ENCODE results near the gene LDLRAD3.

The LDLRAD3 gene

DNA sequence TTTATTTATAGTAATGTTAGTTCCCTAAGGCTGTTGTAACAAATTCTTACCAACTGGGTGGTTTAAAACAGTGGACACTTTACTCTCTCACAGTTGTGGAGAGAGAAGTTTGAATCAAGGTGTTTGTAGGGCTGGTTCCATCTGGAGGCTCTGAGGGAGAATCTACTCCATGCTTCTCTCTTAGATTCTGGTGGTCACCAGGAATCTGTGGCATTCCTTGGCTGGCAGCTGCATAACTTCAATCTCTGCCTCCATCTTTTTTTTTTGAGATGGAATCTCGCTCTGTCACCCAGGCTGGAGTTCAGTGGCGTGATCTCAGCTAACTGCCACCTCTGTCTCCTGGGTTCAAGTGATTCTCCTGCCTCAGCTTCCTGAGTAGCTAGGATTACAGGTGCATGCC lies 46.3 kb downstream of the LDLRAD3 start:
- TF ChIP-seq, protein P1, sequence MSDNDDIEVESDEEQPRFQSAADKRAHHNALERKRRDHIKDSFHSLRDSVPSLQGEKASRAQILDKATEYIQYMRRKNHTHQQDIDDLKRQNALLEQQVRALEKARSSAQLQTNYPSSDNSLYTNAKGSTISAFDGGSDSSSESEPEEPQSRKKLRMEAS (IDR thresholded peaks at IDR 0.05): no peak
- no peak for TF ChIP-seq TCF12 (IDR thresholded peaks at IDR 0.05; ENCODE audit: low read depth)
- no peak for TF ChIP-seq TEAD4 (IDR thresholded peaks at IDR 0.05)
- TF ChIP-seq TAF1 (IDR thresholded peaks at IDR 0.05; ENCODE audit: low read depth): no peak
- no peak for TF ChIP-seq RAD21 (IDR thresholded peaks at IDR 0.05; ENCODE audit: low read depth)
- TF ChIP-seq YY1 (IDR thresholded peaks at IDR 0.05; ENCODE audit: low read depth): no peak
- no peak for TF ChIP-seq FOXM1 (IDR thresholded peaks at IDR 0.05; ENCODE audit: borderline replicate concordance, low read depth)
- TF ChIP-seq, protein P2, sequence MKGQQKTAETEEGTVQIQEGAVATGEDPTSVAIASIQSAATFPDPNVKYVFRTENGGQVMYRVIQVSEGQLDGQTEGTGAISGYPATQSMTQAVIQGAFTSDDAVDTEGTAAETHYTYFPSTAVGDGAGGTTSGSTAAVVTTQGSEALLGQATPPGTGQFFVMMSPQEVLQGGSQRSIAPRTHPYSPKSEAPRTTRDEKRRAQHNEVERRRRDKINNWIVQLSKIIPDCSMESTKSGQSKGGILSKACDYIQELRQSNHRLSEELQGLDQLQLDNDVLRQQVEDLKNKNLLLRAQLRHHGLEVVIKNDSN (IDR thresholded peaks at IDR 0.05): no peak
- TF ChIP-seq EGR1 (IDR thresholded peaks at IDR 0.05): no peak
- no peak for TF ChIP-seq NFIC (IDR thresholded peaks at IDR 0.05)
- TF ChIP-seq CREB1 (IDR thresholded peaks at IDR 0.05; ENCODE audit: low read depth): no peak
- no peak for TF ChIP-seq CEBPB (IDR thresholded peaks at IDR 0.05)
- TF ChIP-seq EP300 (IDR thresholded peaks at IDR 0.05; ENCODE audit: borderline replicate concordance): no peak
- TF ChIP-seq, protein P3, sequence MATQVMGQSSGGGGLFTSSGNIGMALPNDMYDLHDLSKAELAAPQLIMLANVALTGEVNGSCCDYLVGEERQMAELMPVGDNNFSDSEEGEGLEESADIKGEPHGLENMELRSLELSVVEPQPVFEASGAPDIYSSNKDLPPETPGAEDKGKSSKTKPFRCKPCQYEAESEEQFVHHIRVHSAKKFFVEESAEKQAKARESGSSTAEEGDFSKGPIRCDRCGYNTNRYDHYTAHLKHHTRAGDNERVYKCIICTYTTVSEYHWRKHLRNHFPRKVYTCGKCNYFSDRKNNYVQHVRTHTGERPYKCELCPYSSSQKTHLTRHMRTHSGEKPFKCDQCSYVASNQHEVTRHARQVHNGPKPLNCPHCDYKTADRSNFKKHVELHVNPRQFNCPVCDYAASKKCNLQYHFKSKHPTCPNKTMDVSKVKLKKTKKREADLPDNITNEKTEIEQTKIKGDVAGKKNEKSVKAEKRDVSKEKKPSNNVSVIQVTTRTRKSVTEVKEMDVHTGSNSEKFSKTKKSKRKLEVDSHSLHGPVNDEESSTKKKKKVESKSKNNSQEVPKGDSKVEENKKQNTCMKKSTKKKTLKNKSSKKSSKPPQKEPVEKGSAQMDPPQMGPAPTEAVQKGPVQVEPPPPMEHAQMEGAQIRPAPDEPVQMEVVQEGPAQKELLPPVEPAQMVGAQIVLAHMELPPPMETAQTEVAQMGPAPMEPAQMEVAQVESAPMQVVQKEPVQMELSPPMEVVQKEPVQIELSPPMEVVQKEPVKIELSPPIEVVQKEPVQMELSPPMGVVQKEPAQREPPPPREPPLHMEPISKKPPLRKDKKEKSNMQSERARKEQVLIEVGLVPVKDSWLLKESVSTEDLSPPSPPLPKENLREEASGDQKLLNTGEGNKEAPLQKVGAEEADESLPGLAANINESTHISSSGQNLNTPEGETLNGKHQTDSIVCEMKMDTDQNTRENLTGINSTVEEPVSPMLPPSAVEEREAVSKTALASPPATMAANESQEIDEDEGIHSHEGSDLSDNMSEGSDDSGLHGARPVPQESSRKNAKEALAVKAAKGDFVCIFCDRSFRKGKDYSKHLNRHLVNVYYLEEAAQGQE (IDR thresholded peaks at IDR 0.05; ENCODE audit: low read depth): no peak

DNA sequence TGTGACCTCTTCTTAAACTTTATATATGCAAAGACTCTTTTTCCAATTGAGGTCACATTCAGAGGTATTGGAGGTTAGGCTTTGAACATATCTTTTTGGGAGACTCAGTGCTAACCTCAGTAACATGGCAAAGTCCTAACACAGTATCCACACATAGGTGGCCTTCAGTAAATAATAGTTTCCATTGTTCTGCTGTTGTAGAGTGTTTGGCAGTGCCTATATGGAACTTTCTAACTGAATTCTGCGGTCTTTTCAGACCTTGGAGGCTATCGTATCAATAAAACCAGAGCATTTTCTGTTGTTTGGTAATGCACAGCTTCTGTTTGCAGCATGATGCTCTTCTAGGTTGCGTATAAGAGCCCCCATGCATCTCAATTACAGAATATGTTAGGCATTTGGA lies 47.0 kb downstream of the LDLRAD3 start:
- TF ChIP-seq TAF1 (IDR thresholded peaks at IDR 0.05; ENCODE audit: low read depth): no peak
- no peak for TF ChIP-seq EGR1 (IDR thresholded peaks at IDR 0.05)
- TF ChIP-seq YY1 (IDR thresholded peaks at IDR 0.05; ENCODE audit: low read depth): no peak
- no peak for TF ChIP-seq CREB1 (IDR thresholded peaks at IDR 0.05; ENCODE audit: low read depth)
- no peak for TF ChIP-seq TEAD4 (IDR thresholded peaks at IDR 0.05)
- TF ChIP-seq NFIC (IDR thresholded peaks at IDR 0.05): no peak
- TF ChIP-seq, protein P3 (IDR thresholded peaks at IDR 0.05; ENCODE audit: low read depth): no peak
- no peak for TF ChIP-seq CEBPB (IDR thresholded peaks at IDR 0.05)
- TF ChIP-seq, protein P2 (IDR thresholded peaks at IDR 0.05): no peak

DNA sequence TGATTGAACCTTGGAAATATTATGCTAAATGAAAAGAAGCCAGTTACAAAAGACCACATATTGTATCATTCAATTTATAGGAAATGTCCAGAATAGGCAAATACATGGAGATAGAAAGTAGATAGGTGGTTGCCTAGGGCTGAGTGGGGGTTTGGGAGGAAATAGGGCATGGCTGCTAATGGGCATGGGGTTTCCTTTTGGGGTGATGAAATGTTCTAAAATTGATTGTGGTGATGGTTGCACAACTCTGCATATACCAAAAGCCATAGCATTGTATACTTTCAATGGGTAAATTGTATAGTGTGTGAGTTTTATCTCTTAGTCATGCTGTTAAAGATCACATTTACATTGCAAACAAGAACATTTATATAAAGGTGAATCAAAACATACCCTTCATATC lies 48.7 kb downstream of the LDLRAD3 start:
- TF ChIP-seq TEAD4 (IDR thresholded peaks at IDR 0.05): no peak

DNA sequence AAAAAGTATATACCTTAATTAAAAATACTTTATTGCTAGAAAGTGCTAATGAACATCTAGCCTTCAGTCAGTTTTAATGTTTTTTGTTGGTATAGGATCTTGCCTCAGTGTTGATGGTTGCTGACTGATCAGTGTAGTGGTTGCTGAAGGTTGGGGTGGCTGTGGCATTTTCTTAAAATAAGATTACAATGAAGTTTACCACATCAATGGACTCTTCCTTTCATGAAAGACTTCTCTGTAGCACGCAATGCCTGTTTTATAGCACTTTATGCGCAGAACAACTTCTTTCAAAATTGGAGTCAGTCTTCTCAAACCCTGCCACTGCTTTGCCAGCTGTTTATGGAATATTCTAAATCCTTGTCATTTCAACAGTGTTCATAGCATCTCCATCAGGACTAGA lies 50.6 kb downstream of the LDLRAD3 start:
- TF ChIP-seq ZBTB7A (IDR thresholded peaks at IDR 0.05; ENCODE audit: low read depth): no peak
- TF ChIP-seq NFIC (IDR thresholded peaks at IDR 0.05): no peak
- TF ChIP-seq TCF12 (IDR thresholded peaks at IDR 0.05; ENCODE audit: low read depth): no peak
- TF ChIP-seq YY1 (IDR thresholded peaks at IDR 0.05; ENCODE audit: low read depth): no peak
- TF ChIP-seq, protein P1 (IDR thresholded peaks at IDR 0.05): no peak
- no peak for TF ChIP-seq FOXM1 (IDR thresholded peaks at IDR 0.05; ENCODE audit: borderline replicate concordance, low read depth)
- TF ChIP-seq, protein P3 (IDR thresholded peaks at IDR 0.05; ENCODE audit: low read depth): no peak
- TF ChIP-seq TAF1 (IDR thresholded peaks at IDR 0.05; ENCODE audit: low read depth): no peak
- no peak for TF ChIP-seq EGR1 (IDR thresholded peaks at IDR 0.05)
- TF ChIP-seq CEBPB (IDR thresholded peaks at IDR 0.05): no peak
- no peak for TF ChIP-seq TEAD4 (IDR thresholded peaks at IDR 0.05)

DNA sequence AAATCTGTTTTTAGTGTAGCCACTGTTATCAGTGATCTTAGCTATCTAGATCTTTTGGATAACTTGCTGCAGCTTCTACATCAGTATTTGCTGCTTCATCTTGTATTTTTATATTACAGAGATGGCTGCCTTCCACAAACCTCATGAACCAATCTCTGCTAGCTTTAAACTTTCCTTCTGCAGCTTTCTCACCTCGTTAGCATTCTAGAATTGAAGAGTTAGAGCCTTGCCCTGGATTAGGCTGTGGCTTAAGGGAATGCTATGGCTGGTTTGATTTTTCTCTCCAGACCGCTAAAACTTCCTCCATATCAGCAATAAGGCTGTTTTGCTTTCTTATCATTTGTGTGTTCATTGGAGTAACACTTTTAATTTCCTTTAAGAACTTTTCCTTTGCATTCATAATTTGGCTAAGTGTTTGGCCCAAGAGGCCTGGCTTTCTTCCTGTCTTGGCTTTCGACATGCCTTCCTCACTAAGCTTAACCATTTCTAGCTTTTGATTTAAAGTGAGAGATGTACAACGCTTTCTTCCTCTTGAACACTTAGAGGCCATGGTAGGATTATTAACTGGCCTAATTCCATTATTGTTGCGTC lies 51.9 kb downstream of the LDLRAD3 start:
- TF ChIP-seq YY1 (IDR thresholded peaks at IDR 0.05; ENCODE audit: low read depth): no peak
- TF ChIP-seq NFIC (IDR thresholded peaks at IDR 0.05): no peak
- TF ChIP-seq FOXM1 (IDR thresholded peaks at IDR 0.05; ENCODE audit: borderline replicate concordance, low read depth): no peak
